ENCODE measurements around the gene NTRK3. TPM values are rescaled to one million over a fixed set of nuclear protein-coding genes. Genes with fewer than 3 reads are reported as not detected.

NTRK3 gene
- 0.23 TPM in 1 of 2 replicates, not detected in the other for total RNA-seq

DNA sequence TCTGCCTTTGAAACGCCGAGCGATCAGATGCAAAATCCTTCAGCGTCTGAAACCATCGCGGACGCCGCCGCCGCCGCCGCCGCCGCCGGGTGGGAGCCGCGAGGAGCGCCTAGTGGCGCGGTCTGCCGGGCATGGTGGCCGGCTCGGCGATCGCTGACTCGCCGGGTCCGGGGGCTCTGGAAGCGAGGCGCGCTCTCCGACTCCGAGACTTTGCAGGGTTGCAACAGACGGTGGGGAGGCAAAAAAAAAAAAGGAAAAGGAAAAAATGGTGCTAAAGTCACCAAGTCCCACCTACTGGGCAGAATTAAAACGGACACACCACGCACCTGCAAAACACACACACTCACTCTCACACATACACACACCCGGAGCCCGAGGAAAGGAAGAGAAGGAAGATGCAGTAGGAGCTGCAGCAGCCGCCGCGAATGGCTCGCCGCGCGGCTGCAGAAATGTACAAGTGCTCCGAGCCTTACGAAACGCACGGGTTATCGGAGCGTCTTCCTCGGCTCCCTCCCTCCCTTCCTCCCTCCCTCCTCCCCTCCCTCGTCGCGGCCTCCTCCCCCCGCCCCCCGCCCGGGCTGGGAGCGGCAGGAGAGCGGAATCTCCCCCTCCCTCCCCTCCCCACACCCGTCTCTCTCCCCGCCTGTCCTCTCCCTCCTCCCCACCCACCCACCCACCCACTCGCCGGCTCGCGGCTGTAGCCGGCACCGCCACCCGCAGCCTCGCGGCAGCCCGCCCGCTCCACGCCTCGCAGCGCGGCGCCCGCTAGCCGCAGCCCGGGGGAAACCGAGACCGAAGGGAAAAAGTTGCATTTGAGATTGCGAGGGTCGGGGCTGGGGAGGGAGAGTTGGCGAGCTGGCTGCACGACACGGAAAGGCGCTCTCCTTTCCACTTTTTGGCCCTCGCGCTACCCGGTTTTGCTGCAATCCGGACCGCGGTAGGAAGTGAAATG is at the start of gene NTRK3:
TSS of gene NTRK3 (minus strand) at position 461 of the 952 bp plus-strand sequence. CDS start 586 bp downstream, outside the sequence.

Other genes starting within 250 kb of the NTRK3 start
- gene MRPL46, start 210.6 kb upstream of the NTRK3 start, total RNA-seq: 14.9 and 15.9 TPM in 2 replicates
- 32.7 and 49.6 TPM in 2 replicates for gene MRPS11, start 211.0 kb upstream of the NTRK3 start, total RNA-seq